Measurements from ENCODE around the gene VPS51. TPM values are rescaled to one million over a fixed set of nuclear protein-coding genes. Genes with fewer than 3 reads are reported as not detected.

Gene VPS51
- total and polyA plus RNA-seq, 9 of the 15 experiments (the other 6 are each of a cell fraction or from before 2014, with no cell fraction given): 1.8 to 143 (median 46.8) TPM

- TF ChIP-seq CTCF (IDR thresholded peaks at IDR 0.05 in 2 of 3, conservative IDR thresholded peaks at IDR 0.05 in 1 of 3; ENCODE audit: insufficient read depth in 2 of 3, low read depth in 1 of 3, low read length in 3 of 3): 0 out of 6 replicates have a peak, but pooled peaks of 1 of the 3 experiments have one; percentile 0
- TF ChIP-seq, protein P1, sequence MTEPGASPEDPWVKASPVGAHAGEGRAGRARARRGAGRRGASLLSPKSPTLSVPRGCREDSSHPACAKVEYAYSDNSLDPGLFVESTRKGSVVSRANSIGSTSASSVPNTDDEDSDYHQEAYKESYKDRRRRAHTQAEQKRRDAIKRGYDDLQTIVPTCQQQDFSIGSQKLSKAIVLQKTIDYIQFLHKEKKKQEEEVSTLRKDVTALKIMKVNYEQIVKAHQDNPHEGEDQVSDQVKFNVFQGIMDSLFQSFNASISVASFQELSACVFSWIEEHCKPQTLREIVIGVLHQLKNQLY (CRISPR knock-in tag; conservative IDR thresholded peaks at IDR 0.05): no peak
- no peak for TF ChIP-seq JUNB (CRISPR knock-in tag; conservative IDR thresholded peaks at IDR 0.05)
- peak; percentile 92 for TF ChIP-seq TBP (optimal IDR thresholded peaks at IDR 0.05; ENCODE audit: low read depth, low read length)
- no peak for TF ChIP-seq TEAD2 (tag; IDR thresholded peaks at IDR 0.05)
- TF ChIP-seq ZNF239 (CRISPR knock-in tag; IDR thresholded peaks at IDR 0.05): no peak
- TF ChIP-seq CHCHD3 (CRISPR knock-in tag; IDR thresholded peaks at IDR 0.05): no peak
- 0 out of 2 replicates have a peak, but pooled peaks have one; percentile 52 for TF ChIP-seq CAMTA2 (CRISPR knock-in tag; conservative IDR thresholded peaks at IDR 0.05)
- no peak for TF ChIP-seq ELF2 (CRISPR knock-in tag; IDR thresholded peaks at IDR 0.05)
- no peak; a peak in 2 of 4 replicates for TF ChIP-seq SIN3A (IDR thresholded peaks at IDR 0.05; ENCODE audit: borderline replicate concordance in 2 of 2, control insufficient read depth in 1 of 2, low read depth in 2 of 2, low read length in 2 of 2)
- TF ChIP-seq ARID2 (IDR thresholded peaks at IDR 0.05): no peak
- TF ChIP-seq KHSRP (IDR thresholded peaks at IDR 0.05): no peak
- no peak for TF ChIP-seq POU5F1 (IDR thresholded peaks at IDR 0.05; ENCODE audit: borderline replicate concordance, low read depth, low read length, partially characterized antibody)
- no peak for TF ChIP-seq DNMT1 (IDR thresholded peaks at IDR 0.05)
- TF ChIP-seq WHSC1 (IDR thresholded peaks at IDR 0.05; ENCODE audit: low read length): no peak
- TF ChIP-seq SUPT5H (IDR thresholded peaks at IDR 0.05): peak; percentile 85
- TF ChIP-seq NELFE (IDR thresholded peaks at IDR 0.05; ENCODE audit: insufficient read depth, insufficient read length): no peak
- TF ChIP-seq RUNX1 (IDR thresholded peaks at IDR 0.05; ENCODE audit: low read depth): no peak
- TF ChIP-seq PCBP1 (IDR thresholded peaks at IDR 0.05; ENCODE audit: low read depth, low read length, poor library complexity, severe bottlenecking): peak; percentile 4
- TF ChIP-seq, protein P2, sequence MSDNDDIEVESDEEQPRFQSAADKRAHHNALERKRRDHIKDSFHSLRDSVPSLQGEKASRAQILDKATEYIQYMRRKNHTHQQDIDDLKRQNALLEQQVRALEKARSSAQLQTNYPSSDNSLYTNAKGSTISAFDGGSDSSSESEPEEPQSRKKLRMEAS (CRISPR knock-in tag; IDR thresholded peaks at IDR 0.05): no peak; the same call in 1 of the 2 replicates
- peak; percentile 54 for TF ChIP-seq RB1 (IDR thresholded peaks at IDR 0.05; ENCODE audit: low read depth)
- TF ChIP-seq, protein P3, sequence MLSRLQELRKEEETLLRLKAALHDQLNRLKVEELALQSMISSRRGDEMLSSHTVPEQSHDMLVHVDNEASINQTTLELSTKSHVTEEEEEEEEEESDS (CRISPR knock-in tag; IDR thresholded peaks at IDR 0.05): no peak
- no peak for TF ChIP-seq IFI16 (CRISPR knock-in tag; IDR thresholded peaks at IDR 0.05)
- TF ChIP-seq ZNF764 (CRISPR knock-in tag; IDR thresholded peaks at IDR 0.05; ENCODE audit: low read depth): no peak
- TF ChIP-seq HNRNPH1 (optimal IDR thresholded peaks at IDR 0.05; ENCODE audit: low read depth, low read length): no peak
- TF ChIP-seq, protein P4, sequence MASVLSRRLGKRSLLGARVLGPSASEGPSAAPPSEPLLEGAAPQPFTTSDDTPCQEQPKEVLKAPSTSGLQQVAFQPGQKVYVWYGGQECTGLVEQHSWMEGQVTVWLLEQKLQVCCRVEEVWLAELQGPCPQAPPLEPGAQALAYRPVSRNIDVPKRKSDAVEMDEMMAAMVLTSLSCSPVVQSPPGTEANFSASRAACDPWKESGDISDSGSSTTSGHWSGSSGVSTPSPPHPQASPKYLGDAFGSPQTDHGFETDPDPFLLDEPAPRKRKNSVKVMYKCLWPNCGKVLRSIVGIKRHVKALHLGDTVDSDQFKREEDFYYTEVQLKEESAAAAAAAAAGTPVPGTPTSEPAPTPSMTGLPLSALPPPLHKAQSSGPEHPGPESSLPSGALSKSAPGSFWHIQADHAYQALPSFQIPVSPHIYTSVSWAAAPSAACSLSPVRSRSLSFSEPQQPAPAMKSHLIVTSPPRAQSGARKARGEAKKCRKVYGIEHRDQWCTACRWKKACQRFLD (CRISPR knock-in tag; IDR thresholded peaks at IDR 0.05): no peak
These were observed 15.9 kb downstream of the VPS51 start, which contains the start of gene TM7SF2 (continued) for GRCh38 chr11:65111744-65112545.

All from K562 (cell line).